Type B pancreatic cell (in vitro differentiated cells): Measurements from ENCODE around the gene TMEM223. TPM values are rescaled to one million over a fixed set of nuclear protein-coding genes. Genes with fewer than 3 reads are reported as not detected.
"Not testable (repeated sequence)": the region's sequence is repeated elsewhere in the genome, so short reads cannot be mapped to it uniquely, and the experiment has no call there.

ENCODE experiments used
- DNase-seq: peaks from one replicate; pipeline ENCODE4 v3.0.0; 2021; ENCODE audit warnings: mixed read lengths; ENCODE audit not compliant: unreplicated experiment; ENCODE audit errors: extremely low spot score
- H3K27ac Mint-ChIP-seq: 2 replicates; pipeline ENCODE4 v1.8.0; 2021; ENCODE audit warnings: mild to moderate bottlenecking, mixed read lengths
- H3K27me3 Mint-ChIP-seq: 2 replicates; pipeline ENCODE4 v1.8.0; 2021; ENCODE audit warnings: mixed read lengths
- H3K36me3 Mint-ChIP-seq: 2 replicates; pipeline ENCODE4 v1.8.0; 2021; ENCODE audit warnings: mixed read lengths
- H3K4me1 Mint-ChIP-seq: one replicate; pipeline ENCODE4 v1.8.0; 2021; ENCODE audit warnings: mixed read lengths; ENCODE audit not compliant: unreplicated experiment
- H3K4me3 Mint-ChIP-seq: 2 replicates; pipeline ENCODE4 v1.8.0; 2021; ENCODE audit warnings: mild to moderate bottlenecking, mixed read lengths
- H3K9me3 Mint-ChIP-seq: 2 replicates; pipeline ENCODE4 v1.8.0; 2021; ENCODE audit warnings: mixed read lengths
- long read RNA-seq: library from polyadenylated mRNA; unstranded; transcript quantifications from one replicate; pipeline ENCODE4 v2.0.0, GENCODE V29; 2020
- total RNA-seq: library from RNA; stranded (reverse); gene quantifications from 2 replicates; pipeline ENCODE4 v1.2.1, GENCODE V29; 2021; ENCODE audit warnings: low replicate concordance
- TF ChIP-seq, protein P1 (sequence below): fragments of 200-600 bp; sonication (generic); conservative IDR thresholded peaks from 2 replicates; pipeline ENCODE4 v1.5.0; 2021; ENCODE audit warnings: antibody characterized with exemption, mild to moderate bottlenecking

Gene TMEM223, protein sequence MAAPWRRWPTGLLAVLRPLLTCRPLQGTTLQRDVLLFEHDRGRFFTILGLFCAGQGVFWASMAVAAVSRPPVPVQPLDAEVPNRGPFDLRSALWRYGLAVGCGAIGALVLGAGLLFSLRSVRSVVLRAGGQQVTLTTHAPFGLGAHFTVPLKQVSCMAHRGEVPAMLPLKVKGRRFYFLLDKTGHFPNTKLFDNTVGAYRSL
- 21.9 and 23.3 TPM in 2 replicates for total RNA-seq
- long read RNA-seq, transcript TMEM223-201 (2 exons, 1,288 nt): major isoform, 11 of 14 reads
- long read RNA-seq, partial matches to known transcripts: 0 of 14 reads
- long read RNA-seq, other reads (novel, unspliced or antisense): 3 of 14 reads

DNA sequence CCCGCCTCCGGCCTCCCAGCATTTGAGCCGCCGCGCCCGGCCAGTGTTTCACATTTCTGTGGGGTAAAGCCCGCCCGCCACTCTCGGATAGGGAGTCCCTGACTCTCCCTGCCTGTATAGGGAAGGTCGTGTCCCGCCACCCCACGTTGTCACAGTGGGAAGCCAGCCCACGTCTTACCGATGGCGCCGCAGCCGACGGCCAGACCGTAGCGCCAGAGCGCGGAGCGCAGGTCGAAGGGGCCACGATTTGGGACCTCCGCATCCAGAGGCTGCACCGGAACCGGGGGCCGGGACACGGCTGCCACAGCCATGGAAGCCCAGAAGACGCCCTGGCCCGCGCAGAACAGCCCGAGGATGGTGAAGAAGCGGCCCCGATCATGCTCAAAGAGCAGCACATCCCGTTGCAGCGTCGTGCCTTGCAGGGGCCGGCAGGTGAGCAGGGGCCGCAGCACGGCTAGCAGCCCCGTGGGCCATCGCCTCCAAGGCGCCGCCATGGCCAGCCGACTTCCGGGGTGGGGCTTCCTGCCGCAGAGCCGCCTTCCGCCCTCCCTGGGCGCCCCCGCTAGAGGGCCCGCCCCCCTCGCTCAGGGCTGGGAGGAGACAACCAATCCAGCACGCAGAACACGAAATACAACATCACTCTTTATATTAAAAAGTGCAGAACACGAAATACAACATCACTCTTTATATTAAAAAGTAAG, at the start of gene TMEM223:
TMEM223 (minus strand) TSS at position 506 of the 701 bp plus-strand sequence; CDS start at position 494, 12 bp downstream.
- Mint-ChIP-seq H3K9me3 (no peaks in the 10 kb centered on the region), H3K27me3 (no peaks in the 10 kb centered on the region), H3K4me1 (peaks cover 27% of the 10 kb centered on the region), H3K4me3 (peak within 1 kb of the TSS; percentile 95), H3K27ac (peak within 1 kb of the TSS; percentile 97), H3K36me3 (peaks cover 31% of the 10 kb centered on the region)
- TF ChIP-seq, protein P1, sequence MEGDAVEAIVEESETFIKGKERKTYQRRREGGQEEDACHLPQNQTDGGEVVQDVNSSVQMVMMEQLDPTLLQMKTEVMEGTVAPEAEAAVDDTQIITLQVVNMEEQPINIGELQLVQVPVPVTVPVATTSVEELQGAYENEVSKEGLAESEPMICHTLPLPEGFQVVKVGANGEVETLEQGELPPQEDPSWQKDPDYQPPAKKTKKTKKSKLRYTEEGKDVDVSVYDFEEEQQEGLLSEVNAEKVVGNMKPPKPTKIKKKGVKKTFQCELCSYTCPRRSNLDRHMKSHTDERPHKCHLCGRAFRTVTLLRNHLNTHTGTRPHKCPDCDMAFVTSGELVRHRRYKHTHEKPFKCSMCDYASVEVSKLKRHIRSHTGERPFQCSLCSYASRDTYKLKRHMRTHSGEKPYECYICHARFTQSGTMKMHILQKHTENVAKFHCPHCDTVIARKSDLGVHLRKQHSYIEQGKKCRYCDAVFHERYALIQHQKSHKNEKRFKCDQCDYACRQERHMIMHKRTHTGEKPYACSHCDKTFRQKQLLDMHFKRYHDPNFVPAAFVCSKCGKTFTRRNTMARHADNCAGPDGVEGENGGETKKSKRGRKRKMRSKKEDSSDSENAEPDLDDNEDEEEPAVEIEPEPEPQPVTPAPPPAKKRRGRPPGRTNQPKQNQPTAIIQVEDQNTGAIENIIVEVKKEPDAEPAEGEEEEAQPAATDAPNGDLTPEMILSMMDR: no peak
- DNase-seq: peak; percentile 88

DNA sequence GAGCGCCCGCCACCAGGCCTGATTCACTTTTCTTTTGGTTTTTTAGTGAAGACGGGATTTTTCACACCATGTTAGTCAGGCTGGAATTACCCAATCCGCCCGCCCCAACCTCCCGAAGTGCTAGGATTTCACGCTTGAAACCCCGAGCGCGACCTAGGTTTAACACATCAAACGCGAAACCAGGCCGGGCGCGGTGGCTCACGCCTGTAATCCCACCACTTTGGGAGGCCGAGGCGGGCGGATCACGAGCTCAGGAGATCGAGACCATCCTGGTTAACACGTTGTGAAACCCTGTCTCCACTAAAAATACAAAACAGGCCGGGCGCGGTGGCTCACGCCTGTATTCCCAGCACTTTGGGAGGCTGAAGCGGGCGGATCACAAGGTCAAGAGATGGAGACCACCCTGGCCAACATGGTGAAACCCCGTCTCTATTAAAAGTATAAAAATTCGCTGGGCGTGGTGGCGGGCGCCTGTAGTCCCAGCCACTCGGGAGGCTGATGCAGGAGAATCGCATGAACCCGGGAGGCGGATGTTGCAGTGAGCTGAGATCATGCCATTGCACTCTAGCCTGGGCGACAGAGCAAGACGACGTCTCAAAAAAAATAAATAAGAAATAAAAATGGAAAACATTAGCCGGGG, 49.0 kb upstream of the TMEM223 start:
- H3K36me3 Mint-ChIP-seq, H3K27me3 Mint-ChIP-seq, H3K9me3 Mint-ChIP-seq, H3K27ac Mint-ChIP-seq, H3K4me3 Mint-ChIP-seq: not testable (repeated sequence)
- peak; percentile 76 for DNase-seq
- peaks cover 21% of the 10 kb centered on the region for H3K4me1 Mint-ChIP-seq

DNA sequence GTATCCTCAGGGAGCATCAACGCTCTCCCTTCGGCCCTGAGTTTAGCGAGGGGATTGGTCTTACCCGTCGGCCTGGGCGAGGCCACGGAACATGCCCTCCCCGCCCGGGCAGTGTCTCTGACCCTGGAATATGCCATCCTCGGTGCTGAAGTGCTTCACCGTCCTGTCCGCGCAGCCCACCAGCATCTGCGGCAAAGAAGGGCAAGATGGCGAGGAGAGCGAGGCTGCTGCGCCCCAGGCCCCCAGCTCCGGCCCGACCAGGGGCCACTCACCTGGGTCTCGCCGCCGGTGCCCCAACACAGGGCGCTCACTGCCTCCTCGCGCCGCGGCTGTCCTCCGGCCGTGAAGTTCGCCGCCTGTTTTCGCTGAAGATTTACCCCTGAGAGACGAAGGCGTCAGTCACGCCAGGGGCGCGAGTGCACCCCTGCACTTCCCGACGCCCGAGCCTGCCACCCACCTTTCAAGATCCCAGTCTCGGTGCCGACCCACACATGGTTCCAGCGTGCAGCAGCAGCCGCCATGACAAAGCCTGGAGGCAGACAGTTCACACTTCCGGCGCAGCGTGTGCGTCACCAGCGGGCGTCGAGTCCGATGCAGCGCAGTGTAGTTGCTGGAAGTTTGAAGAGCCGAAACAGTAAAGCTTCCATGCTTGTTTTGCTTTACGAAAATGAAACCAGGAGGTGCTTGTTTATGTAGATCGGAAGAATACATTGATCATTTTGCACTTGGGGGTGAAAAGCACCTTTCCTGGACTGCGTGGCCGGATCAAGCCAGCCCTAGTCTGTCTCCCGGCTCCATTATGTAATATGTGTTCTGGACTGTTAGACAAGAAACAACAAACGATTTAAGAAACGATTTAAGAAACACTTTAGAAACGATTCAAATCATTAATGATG, 47.5 kb upstream of the TMEM223 start, which contains the start of gene WDR74:
WDR74 (minus strand) TSS at position 541 of the 896 bp plus-strand sequence; CDS start at position 521, 20 bp downstream.
- no peak within 1 kb of the TSS for H3K27ac Mint-ChIP-seq
- peaks cover 7% of the 10 kb centered on the region for H3K36me3 Mint-ChIP-seq
- DNase-seq: peak; percentile 83
- H3K4me1 Mint-ChIP-seq: peaks cover 21% of the 10 kb centered on the region
- TF ChIP-seq, protein P1: no peak
- H3K9me3 Mint-ChIP-seq: no peaks in the 10 kb centered on the region
- H3K4me3 Mint-ChIP-seq: no peak within 1 kb of the TSS
- H3K27me3 Mint-ChIP-seq: no peaks in the 10 kb centered on the region

DNA sequence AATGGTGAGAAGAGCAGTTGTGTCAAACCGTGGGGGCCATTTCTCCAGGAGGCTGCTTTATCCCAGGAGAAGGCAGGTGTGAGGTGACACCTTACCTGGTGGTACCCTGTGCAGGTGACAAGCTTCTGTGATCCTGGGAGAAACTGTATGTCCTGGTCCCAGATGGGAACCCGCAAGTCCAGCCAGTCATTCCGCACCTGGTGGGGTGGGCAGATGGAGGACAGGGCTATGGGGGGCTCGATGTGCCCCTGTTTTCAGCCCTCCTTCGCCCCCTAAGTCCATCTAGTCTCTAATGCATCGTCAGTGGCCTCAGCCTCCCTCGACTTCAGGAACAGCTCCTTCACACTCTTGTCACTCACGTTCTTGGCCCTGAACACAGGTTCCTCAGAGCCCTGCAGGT, 43.5 kb upstream of the TMEM223 start:
- H3K9me3 Mint-ChIP-seq: no peaks in the 10 kb centered on the region
- DNase-seq: no peak
- H3K36me3 Mint-ChIP-seq: peaks cover 13% of the 10 kb centered on the region
- no peak overlapping the region for H3K27ac Mint-ChIP-seq
- H3K4me1 Mint-ChIP-seq: peaks cover 20% of the 10 kb centered on the region
- H3K4me3 Mint-ChIP-seq: peak overlapping the region; percentile 31
- TF ChIP-seq, protein P1: no peak
- H3K27me3 Mint-ChIP-seq: no peaks in the 10 kb centered on the region

DNA sequence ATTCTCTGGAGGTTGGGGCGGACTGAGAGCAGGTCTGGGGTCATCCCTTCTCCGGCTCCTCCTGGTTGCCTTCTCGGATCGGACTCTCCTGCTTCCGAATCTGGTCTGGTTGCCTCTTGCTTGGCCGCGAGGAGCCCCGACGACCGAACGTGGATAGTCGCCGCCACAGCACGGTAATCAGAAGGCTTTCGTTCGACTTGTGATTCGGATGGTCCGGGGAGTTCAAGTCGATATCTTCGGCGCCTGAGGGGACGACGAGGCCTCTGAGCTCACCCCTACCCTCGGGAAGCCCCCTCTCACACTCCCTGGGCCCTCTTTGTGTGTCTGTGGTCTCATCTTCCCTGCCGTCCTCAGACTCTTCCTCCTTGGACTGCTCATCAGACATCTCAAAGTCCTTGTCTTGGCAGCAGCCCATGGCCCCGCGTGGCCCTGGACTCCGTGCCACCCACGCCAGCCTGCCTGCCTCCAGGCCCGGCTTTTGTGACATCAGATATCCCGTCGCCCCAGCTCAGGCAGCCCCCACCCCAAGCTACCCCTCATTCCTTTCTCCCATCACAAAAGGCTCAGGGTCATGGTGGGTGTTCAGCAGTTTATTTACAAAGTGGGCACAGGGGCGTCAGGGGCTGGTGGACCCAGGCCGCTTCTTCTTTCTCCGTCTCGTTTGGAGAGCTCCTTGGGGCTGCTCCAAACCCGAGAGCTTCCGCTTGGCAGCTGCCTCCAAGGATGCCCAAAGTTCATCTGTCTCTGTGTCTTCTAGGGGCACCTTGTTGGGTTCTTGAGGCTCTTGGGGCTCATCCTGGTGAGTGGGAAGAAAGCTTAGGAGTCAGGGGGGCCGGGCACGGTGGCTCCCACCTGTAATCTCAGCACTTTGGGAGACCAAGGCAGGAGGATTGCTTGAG, 40.8 kb upstream of the TMEM223 start, which contains the start of gene TEX54:
TEX54 (minus strand) TSS at position 506 of the 899 bp plus-strand sequence.
- H3K9me3 Mint-ChIP-seq: no peaks in the 10 kb centered on the region
- peak within 1 kb of the TSS; percentile 99 for H3K4me3 Mint-ChIP-seq
- H3K36me3 Mint-ChIP-seq: peaks cover 16% of the 10 kb centered on the region
- no peak for DNase-seq
- TF ChIP-seq, protein P1: no peak
- H3K27ac Mint-ChIP-seq: peak within 1 kb of the TSS; percentile 100
- H3K4me1 Mint-ChIP-seq: peaks cover 10% of the 10 kb centered on the region
- no peaks in the 10 kb centered on the region for H3K27me3 Mint-ChIP-seq
